ENCODE data around the gene AP3M1.

- TF ChIP-seq CTCF (conservative IDR thresholded peaks at IDR 0.05 in 1 of 2, IDR thresholded peaks at IDR 0.05 in 1 of 2; ENCODE audit: extremely low read depth in 1 of 2, insufficient read depth in 1 of 2, low read depth in 1 of 2, low read length in 2 of 2) (no peak), EZH2 (IDR thresholded peaks at IDR 0.05; ENCODE audit: borderline replicate concordance, low read length) (no peak)
Observed at GRCh38 chr10:74113546-74113945, 37.1 kb downstream of the AP3M1 start.

Data from mammary epithelial cell (primary cell).